ENCODE data around the gene SYTL3. TPM values are rescaled to one million over a fixed set of nuclear protein-coding genes. Genes with fewer than 3 reads are reported as not detected.

The SYTL3 gene
- total RNA-seq, 5 donors from 2014 or later (not counting 1 experiment from before 2014, with no cell fraction given), result 14.4 to 45.6 (median 22.9) TPM

DNA sequence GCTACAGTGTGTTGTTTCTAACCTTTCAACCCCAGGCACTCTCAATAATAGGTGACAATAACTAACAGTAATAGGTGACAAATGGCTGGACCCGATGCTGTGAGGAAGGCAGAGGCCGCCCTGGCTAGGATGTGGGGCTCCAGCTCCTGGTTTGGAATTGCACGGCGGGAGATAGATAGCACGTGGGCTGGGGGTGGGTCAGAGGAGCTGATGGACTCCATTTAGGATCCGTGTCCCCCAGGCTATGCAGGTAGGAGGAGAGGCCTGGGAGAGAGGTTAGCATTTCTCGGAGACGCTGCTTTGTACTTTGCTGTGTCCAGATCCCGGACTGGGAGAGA lies 107.9 kb downstream of the SYTL3 start:
- CTCF ChIA-PET, result no interaction called here
- POLR2A ChIA-PET, result no interaction called here

DNA sequence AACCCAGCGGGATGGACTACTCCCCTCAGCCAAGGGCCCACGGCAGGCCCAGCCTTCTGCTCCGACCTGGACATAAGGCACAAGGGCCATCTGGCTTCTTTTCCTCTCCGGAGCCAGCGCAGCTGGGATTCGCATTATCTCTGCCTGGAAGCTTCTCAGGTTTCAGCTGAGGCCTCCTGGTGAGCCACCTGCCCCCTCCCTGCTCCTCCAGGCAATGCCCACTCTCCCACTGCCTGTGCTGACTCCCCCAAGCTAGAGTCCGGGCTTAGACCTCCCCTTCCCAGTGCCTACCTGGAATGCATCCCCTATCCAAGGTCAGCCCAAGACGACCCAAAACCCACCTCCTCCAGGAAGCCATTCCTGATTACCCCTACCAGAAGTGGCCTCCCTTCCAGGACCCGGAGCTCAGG lies 108.6 kb downstream of the SYTL3 start:
- Histone ChIP-seq H3K36me3 (ENCODE audit: control insufficient read depth in 2 of 2, extremely low read depth in 1 of 2, insufficient read depth in 1 of 2, low read length in 1 of 2) (peaks cover 4 to 56% of the 10 kb centered on the region in 2 donors), H3K9me3 (no peaks in the 10 kb centered on the region), H3K4me3 (ENCODE audit: control insufficient read depth in 1 of 2, extremely low read depth in 1 of 2, low read length in 1 of 2) (no peak overlapping the region), H3K27ac (ENCODE audit: low read length) (no peak overlapping the region), H3K27me3 (replicated peaks in 1 of 2; ENCODE audit: control insufficient read depth in 2 of 2, extremely low read depth in 1 of 2, insufficient read depth in 2 of 2, low read length in 1 of 2) (no peaks in the 10 kb centered on the region), H3K4me1 (ENCODE audit: control insufficient read depth in 1 of 2, extremely low read depth in 1 of 2, insufficient read depth in 2 of 2, low read length in 2 of 2) (no peaks in the 10 kb centered on the region)
- Mint-ChIP-seq H3K27me3 (no peaks in the 10 kb centered on the region), H3K9me3 (no peaks in the 10 kb centered on the region), H3K27ac (no peak overlapping the region), H3K36me3 (peaks cover 26% of the 10 kb centered on the region), H3K4me3 (no peak overlapping the region), H3K4me1 (peaks cover 0 to 4% (median 0%) of the 10 kb centered on the region in 3 donors)
- CTCF ChIA-PET, result no interaction called here
- ATAC-seq (replicated peaks in 1 of 4) (peak in 1 of 4 experiments; percentile 4), DNase-seq (no peak)
- WGBS (ENCODE audit: insufficient coverage), result over 99% methylated on average over 7 of the region's 9 CpGs
- POLR2A ChIA-PET, result no interaction called here

More for the DNA sequence above, 107.9 kb downstream of the SYTL3 start:
- DNase-seq (no peak), ATAC-seq (replicated peaks in 1 of 4) (peak in 1 of 4 experiments; percentile 3)
- WGBS (ENCODE audit: insufficient coverage), result 93% methylated on average over 6 of the region's 9 CpGs
- no peak overlapping the region for H3K4me3 Mint-ChIP-seq
- H3K9me3 Mint-ChIP-seq, result no peaks in the 10 kb centered on the region
- Histone ChIP-seq H3K9me3 (no peaks in the 10 kb centered on the region), H3K4me3 (ENCODE audit: control insufficient read depth in 1 of 2, extremely low read depth in 1 of 2, low read length in 1 of 2) (no peak overlapping the region), H3K27me3 (replicated peaks in 1 of 2; ENCODE audit: control insufficient read depth in 2 of 2, extremely low read depth in 1 of 2, insufficient read depth in 2 of 2, low read length in 1 of 2) (no peaks in the 10 kb centered on the region), H3K4me1 (ENCODE audit: control insufficient read depth in 1 of 2, extremely low read depth in 1 of 2, insufficient read depth in 2 of 2, low read length in 2 of 2) (no peaks in the 10 kb centered on the region), H3K36me3 (ENCODE audit: control insufficient read depth in 2 of 2, extremely low read depth in 1 of 2, insufficient read depth in 1 of 2, low read length in 1 of 2) (peaks cover 6 to 50% of the 10 kb centered on the region in 2 donors), H3K27ac (ENCODE audit: low read length) (no peak overlapping the region)
- peak overlapping the region in 1 of 2 donors; percentile 27 for H3K27ac Mint-ChIP-seq
- H3K36me3 Mint-ChIP-seq, result peaks cover 23% of the 10 kb centered on the region
- H3K27me3 Mint-ChIP-seq, result no peaks in the 10 kb centered on the region
- H3K4me1 Mint-ChIP-seq, result peaks cover 0 to 4% (median 0%) of the 10 kb centered on the region in 3 donors

DNA sequence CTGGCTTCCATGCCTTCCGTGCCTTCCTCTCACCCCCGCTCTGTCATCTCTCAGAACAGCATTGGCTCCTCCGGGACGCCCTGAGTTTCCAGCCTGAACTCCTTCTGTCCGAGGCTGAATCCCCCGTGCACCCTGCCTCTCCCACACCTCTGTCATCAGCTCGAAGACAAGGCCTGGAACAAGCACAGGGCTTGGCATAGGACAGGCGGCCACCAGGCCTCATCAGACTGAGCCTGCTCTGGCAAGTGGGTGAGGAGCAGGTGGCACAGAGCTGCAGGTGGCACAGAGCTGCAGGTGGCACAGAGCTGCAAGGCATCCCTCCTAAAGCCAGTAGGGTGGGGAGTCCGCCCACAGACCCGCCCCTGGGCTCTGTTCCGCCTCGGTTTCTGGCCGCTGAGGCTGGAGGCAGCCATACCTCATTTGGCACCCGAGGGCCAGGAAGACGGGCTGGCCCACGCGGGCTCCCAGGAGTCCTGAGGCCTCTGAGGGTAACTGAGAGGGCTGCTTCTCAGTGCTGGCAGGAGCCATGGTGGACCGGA lies 109.2 kb downstream of the SYTL3 start:
- 82% methylated on average over 17 of the region's 18 CpGs for WGBS (ENCODE audit: insufficient coverage)
- peak in 1 of 4 experiments; percentile 16 for ATAC-seq (replicated peaks in 1 of 4)
- H3K27ac ChIP-seq (ENCODE audit: low read length), result no peak overlapping the region
- ChIA-PET CTCF (no interaction called here), POLR2A (no interaction called here)
- H3K4me1 ChIP-seq (ENCODE audit: control insufficient read depth in 1 of 2, extremely low read depth in 1 of 2, insufficient read depth in 2 of 2, low read length in 2 of 2), result no peaks in the 10 kb centered on the region
- Mint-ChIP-seq H3K4me3 (no peak overlapping the region), H3K27me3 (no peaks in the 10 kb centered on the region), H3K4me1 (peaks cover 0 to 4% (median 0%) of the 10 kb centered on the region in 3 donors), H3K9me3 (no peaks in the 10 kb centered on the region), H3K36me3 (peaks cover 29% of the 10 kb centered on the region), H3K27ac (peak overlapping the region in 1 of 2 donors; percentile 48)
- H3K36me3 ChIP-seq (ENCODE audit: control insufficient read depth in 2 of 2, extremely low read depth in 1 of 2, insufficient read depth in 1 of 2, low read length in 1 of 2), result peaks cover 4 to 58% of the 10 kb centered on the region in 2 donors
- H3K4me3 ChIP-seq (ENCODE audit: control insufficient read depth in 1 of 2, extremely low read depth in 1 of 2, low read length in 1 of 2), result no peak overlapping the region
- no peaks in the 10 kb centered on the region for H3K27me3 ChIP-seq (replicated peaks in 1 of 2; ENCODE audit: control insufficient read depth in 2 of 2, extremely low read depth in 1 of 2, insufficient read depth in 2 of 2, low read length in 1 of 2)
- DNase-seq, result no peak
- H3K9me3 ChIP-seq, result no peaks in the 10 kb centered on the region

DNA sequence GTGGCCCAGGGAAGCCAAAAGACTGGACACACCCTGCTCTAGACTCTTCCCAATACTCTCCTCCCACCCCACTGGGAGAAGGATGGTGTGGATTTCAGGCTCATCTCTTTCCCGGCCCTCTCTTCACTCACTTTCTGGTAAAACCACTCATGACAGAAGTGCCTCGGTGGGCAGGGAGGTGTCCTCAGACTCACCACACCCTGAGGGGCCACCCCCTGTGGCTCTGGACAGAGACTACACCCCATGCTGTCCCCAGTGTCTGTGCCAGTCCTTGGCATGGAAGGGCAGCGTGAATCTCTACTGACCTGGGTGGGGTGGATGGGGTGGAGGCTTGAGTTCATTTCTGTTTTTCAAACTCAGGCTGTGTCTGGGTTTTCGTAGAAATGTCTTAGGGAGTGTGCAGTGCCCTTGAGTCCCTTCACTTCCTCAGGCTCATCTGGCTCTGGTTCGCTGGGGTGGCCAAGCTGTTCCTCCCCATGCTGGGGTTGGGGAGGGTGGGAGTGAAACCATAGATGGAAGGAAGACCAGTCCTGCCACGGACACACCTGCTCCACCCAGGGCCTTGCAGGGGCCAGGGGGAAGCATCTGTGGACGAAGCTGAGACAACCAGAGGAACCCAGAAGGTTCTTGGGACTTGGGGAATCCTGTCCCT lies 110.2 kb downstream of the SYTL3 start:
- H3K36me3 Mint-ChIP-seq, result peaks cover 37% of the 10 kb centered on the region
- no peak overlapping the region for H3K27ac ChIP-seq (ENCODE audit: low read length)
- CTCF ChIA-PET, result no interaction called here
- peak overlapping the region; percentile 48 to 74 for H3K27ac Mint-ChIP-seq
- POLR2A ChIA-PET, result interaction anchor here in 1 of 2 donors (0.6 kb wide), 1 partner anchor 20 kb away, joined by 6 read pairs; no protein-coding TSS in a partner anchor
- H3K27me3 Mint-ChIP-seq, result no peaks in the 10 kb centered on the region
- H3K27me3 ChIP-seq (replicated peaks in 1 of 2; ENCODE audit: control insufficient read depth in 2 of 2, extremely low read depth in 1 of 2, insufficient read depth in 2 of 2, low read length in 1 of 2), result no peaks in the 10 kb centered on the region
- ATAC-seq (replicated peaks in 1 of 4), result no peak
- H3K9me3 ChIP-seq, result no peaks in the 10 kb centered on the region
- H3K4me3 ChIP-seq (ENCODE audit: control insufficient read depth in 1 of 2, extremely low read depth in 1 of 2, low read length in 1 of 2), result no peak overlapping the region
- 90% methylated on average over 5 of the region's 7 CpGs for WGBS (ENCODE audit: insufficient coverage)
- no peak overlapping the region for H3K4me3 Mint-ChIP-seq
- no peak for DNase-seq
- peaks cover 4 to 60% of the 10 kb centered on the region in 2 donors for H3K36me3 ChIP-seq (ENCODE audit: control insufficient read depth in 2 of 2, extremely low read depth in 1 of 2, insufficient read depth in 1 of 2, low read length in 1 of 2)
- H3K4me1 ChIP-seq (ENCODE audit: control insufficient read depth in 1 of 2, extremely low read depth in 1 of 2, insufficient read depth in 2 of 2, low read length in 2 of 2), result no peaks in the 10 kb centered on the region
- H3K9me3 Mint-ChIP-seq, result no peaks in the 10 kb centered on the region
- peaks cover 0 to 4% (median 0%) of the 10 kb centered on the region in 3 donors for H3K4me1 Mint-ChIP-seq

DNA sequence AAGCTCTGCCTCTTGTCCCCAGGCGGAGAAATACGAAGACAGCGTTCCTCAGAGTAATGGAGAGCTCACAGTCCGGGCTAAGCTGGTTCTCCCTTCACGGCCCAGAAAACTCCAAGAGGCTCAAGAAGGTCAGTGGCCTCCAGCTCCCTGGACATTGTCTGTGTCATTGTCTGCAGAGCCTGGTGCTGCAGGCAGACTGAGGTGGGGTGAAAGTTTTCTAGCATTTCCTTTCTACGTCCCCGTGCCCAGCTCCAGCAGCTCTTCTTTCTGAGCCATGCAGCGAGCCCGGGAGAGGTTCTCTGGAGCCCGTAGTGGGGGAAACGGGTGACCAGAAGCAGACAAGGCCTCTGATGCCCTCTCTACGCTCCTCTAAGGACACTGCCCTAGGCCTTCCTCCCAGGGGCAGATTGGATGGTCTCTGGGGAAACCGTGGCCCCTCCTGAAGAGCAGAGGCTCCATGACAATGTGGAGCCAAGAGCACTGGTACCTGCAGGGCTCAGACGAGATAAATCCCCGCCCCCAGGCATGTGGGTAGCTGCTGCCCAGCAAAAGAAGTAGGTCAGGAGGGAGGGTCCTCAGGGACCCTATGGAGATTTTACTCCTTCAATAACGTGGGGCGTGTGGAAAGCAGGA lies 110.9 kb downstream of the SYTL3 start:
- Mint-ChIP-seq H3K36me3 (peaks cover 40% of the 10 kb centered on the region), H3K27ac (peak overlapping the region in 1 of 2 donors; percentile 16), H3K9me3 (no peaks in the 10 kb centered on the region), H3K4me1 (peaks cover 0 to 4% (median 0%) of the 10 kb centered on the region in 3 donors), H3K4me3 (no peak overlapping the region), H3K27me3 (no peaks in the 10 kb centered on the region)
- no peaks in the 10 kb centered on the region for H3K9me3 ChIP-seq
- ChIA-PET POLR2A (no interaction called here), CTCF (interaction anchor here in 1 of 2 donors (0.6 kb wide), 1 partner anchor 18 kb away, joined by 3 read pairs; no protein-coding TSS in a partner anchor)
- no peak for DNase-seq
- H3K4me3 ChIP-seq (ENCODE audit: control insufficient read depth in 1 of 2, extremely low read depth in 1 of 2, low read length in 1 of 2), result no peak overlapping the region
- no peak overlapping the region for H3K27ac ChIP-seq (ENCODE audit: low read length)
- WGBS (ENCODE audit: insufficient coverage), result 93% methylated on average over 14 of the region's 17 CpGs
- ATAC-seq (replicated peaks in 1 of 4), result no peak
- H3K4me1 ChIP-seq (ENCODE audit: control insufficient read depth in 1 of 2, extremely low read depth in 1 of 2, insufficient read depth in 2 of 2, low read length in 2 of 2), result no peaks in the 10 kb centered on the region
- peaks cover 4 to 62% of the 10 kb centered on the region in 2 donors for H3K36me3 ChIP-seq (ENCODE audit: control insufficient read depth in 2 of 2, extremely low read depth in 1 of 2, insufficient read depth in 1 of 2, low read length in 1 of 2)
- H3K27me3 ChIP-seq (replicated peaks in 1 of 2; ENCODE audit: control insufficient read depth in 2 of 2, extremely low read depth in 1 of 2, insufficient read depth in 2 of 2, low read length in 1 of 2), result no peaks in the 10 kb centered on the region

DNA sequence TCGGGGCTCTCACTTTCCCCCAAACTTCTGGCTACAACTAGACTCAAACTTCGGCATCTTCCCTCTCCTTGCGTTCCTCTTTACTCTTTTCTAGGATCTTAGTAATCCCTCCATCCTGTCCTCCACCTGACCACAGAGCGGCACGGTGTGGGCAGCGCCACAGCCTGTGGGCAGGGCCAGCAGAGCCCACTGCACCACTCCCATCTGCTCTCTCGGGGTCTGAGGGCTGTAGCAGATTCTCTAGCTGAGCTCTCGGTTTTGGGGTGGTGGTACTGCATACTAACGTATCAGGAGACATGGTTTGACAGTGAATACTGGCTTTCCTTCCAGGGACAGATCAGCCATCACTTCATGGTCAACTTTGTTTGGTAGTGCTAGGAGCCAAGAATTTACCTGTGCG lies 111.9 kb downstream of the SYTL3 start:
- ChIA-PET CTCF (no interaction called here), POLR2A (interaction anchor here in 1 of 2 donors (0.7 kb wide), 1 partner anchor 40 kb away, joined by 3 read pairs; no protein-coding TSS in a partner anchor)
- ATAC-seq (replicated peaks in 1 of 4) (no peak), DNase-seq (no peak)
- no peaks in the 10 kb centered on the region for H3K27me3 ChIP-seq (replicated peaks in 1 of 2; ENCODE audit: control insufficient read depth in 2 of 2, extremely low read depth in 1 of 2, insufficient read depth in 2 of 2, low read length in 1 of 2)
- no peak overlapping the region for H3K4me3 ChIP-seq (ENCODE audit: control insufficient read depth in 1 of 2, extremely low read depth in 1 of 2, low read length in 1 of 2)
- Mint-ChIP-seq H3K36me3 (peaks cover 44% of the 10 kb centered on the region), H3K27me3 (no peaks in the 10 kb centered on the region), H3K4me3 (no peak overlapping the region), H3K9me3 (no peaks in the 10 kb centered on the region), H3K27ac (peak overlapping the region; percentile 4 to 71), H3K4me1 (peaks cover 0 to 4% (median 0%) of the 10 kb centered on the region in 3 donors)
- no peaks in the 10 kb centered on the region for H3K4me1 ChIP-seq (ENCODE audit: control insufficient read depth in 1 of 2, extremely low read depth in 1 of 2, insufficient read depth in 2 of 2, low read length in 2 of 2)
- peaks cover 4 to 68% of the 10 kb centered on the region in 2 donors for H3K36me3 ChIP-seq (ENCODE audit: control insufficient read depth in 2 of 2, extremely low read depth in 1 of 2, insufficient read depth in 1 of 2, low read length in 1 of 2)
- H3K9me3 ChIP-seq, result no peaks in the 10 kb centered on the region
- 97% methylated on average over 7 of the region's 10 CpGs for WGBS (ENCODE audit: insufficient coverage)
- H3K27ac ChIP-seq (ENCODE audit: low read length), result no peak overlapping the region

Data from T-cell (primary cell).